Neural cell (in vitro differentiated cells): ENCODE results near the gene ING4.

ENCODE experiments used
- CTCF ChIP-seq: fragments of 450-650 bp; IDR thresholded peaks from 2 replicates; pipeline ENCODE4 v1.5.1; 2014; ENCODE audit warnings: antibody characterized with exemption, mild to moderate bottlenecking, moderate library complexity; ENCODE audit not compliant: poor library complexity, severe bottlenecking
- EP300 ChIP-seq: fragments of 450-650 bp; conservative IDR thresholded peaks from 2 replicates; pipeline ENCODE4 v1.6.1; 2014; ENCODE audit warnings: antibody characterized with exemption, mild to moderate bottlenecking, moderate library complexity; ENCODE audit not compliant: poor library complexity, severe bottlenecking
- EZH2 ChIP-seq: fragments of 200-600, 300-800 bp; shearing (Covaris generic), sonication (generic); IDR thresholded peaks from 2 replicates; pipeline ENCODE4 v1.6.1; 2014; ENCODE audit warnings: antibody characterized with exemption, low read length, borderline replicate concordance, mild to moderate bottlenecking; ENCODE audit not compliant: insufficient read depth, poor library complexity, severe bottlenecking
- MXI1 ChIP-seq: fragments of 450-650 bp; conservative IDR thresholded peaks from 2 replicates; pipeline ENCODE4 v1.6.1; 2014; ENCODE audit warnings: antibody characterized with exemption, mild to moderate bottlenecking; ENCODE audit not compliant: poor library complexity, severe bottlenecking
- POLR2AphosphoS5 ChIP-seq: IDR thresholded peaks from 2 replicates; pipeline ENCODE4 v1.6.1; 2012
- RAD21 ChIP-seq: fragments of 450-650 bp; conservative IDR thresholded peaks from 2 replicates; pipeline ENCODE4 v1.6.1; 2014; ENCODE audit warnings: antibody characterized with exemption, mild to moderate bottlenecking, moderate library complexity
- SMC3 ChIP-seq: fragments of 450-650 bp; conservative IDR thresholded peaks from 2 replicates; pipeline ENCODE4 v1.6.1; 2014; ENCODE audit warnings: antibody characterized with exemption, mild to moderate bottlenecking, moderate library complexity; ENCODE audit not compliant: poor library complexity
- TAF1 ChIP-seq: IDR thresholded peaks from 2 replicates; pipeline ENCODE4 v1.6.1; 2012; ENCODE audit warnings: low read depth
- TF ChIP-seq, protein P1 (sequence below): IDR thresholded peaks from 2 replicates; pipeline ENCODE4 v1.6.1; 2012; ENCODE audit warnings: borderline replicate concordance

- TF ChIP-seq CTCF (no peak), SMC3 (no peak), RAD21 (no peak), POLR2AphosphoS5 (no peak), EZH2 (no peak), TAF1 (no peak), EP300 (no peak), MXI1 (no peak)
- TF ChIP-seq, protein P1, sequence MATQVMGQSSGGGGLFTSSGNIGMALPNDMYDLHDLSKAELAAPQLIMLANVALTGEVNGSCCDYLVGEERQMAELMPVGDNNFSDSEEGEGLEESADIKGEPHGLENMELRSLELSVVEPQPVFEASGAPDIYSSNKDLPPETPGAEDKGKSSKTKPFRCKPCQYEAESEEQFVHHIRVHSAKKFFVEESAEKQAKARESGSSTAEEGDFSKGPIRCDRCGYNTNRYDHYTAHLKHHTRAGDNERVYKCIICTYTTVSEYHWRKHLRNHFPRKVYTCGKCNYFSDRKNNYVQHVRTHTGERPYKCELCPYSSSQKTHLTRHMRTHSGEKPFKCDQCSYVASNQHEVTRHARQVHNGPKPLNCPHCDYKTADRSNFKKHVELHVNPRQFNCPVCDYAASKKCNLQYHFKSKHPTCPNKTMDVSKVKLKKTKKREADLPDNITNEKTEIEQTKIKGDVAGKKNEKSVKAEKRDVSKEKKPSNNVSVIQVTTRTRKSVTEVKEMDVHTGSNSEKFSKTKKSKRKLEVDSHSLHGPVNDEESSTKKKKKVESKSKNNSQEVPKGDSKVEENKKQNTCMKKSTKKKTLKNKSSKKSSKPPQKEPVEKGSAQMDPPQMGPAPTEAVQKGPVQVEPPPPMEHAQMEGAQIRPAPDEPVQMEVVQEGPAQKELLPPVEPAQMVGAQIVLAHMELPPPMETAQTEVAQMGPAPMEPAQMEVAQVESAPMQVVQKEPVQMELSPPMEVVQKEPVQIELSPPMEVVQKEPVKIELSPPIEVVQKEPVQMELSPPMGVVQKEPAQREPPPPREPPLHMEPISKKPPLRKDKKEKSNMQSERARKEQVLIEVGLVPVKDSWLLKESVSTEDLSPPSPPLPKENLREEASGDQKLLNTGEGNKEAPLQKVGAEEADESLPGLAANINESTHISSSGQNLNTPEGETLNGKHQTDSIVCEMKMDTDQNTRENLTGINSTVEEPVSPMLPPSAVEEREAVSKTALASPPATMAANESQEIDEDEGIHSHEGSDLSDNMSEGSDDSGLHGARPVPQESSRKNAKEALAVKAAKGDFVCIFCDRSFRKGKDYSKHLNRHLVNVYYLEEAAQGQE = no peak
These were observed 50.7 kb downstream of the ING4 start for GRCh38 chr12:6612247-6612646.
